CD4-positive, alpha-beta T cell treated with Interleukin-15 for 4 hours (primary cell): Measurements from ENCODE around the gene G3BP2.
A peak's percentile ranks its signal among the peaks of the same experiment; 100 is the strongest.
"Not testable (repeated sequence)": the region's sequence is repeated elsewhere in the genome, so short reads cannot be mapped to it uniquely, and the experiment has no call there.

Experiments used
- DNase-seq: peaks from one replicate; pipeline ENCODE4 v3.0.0-alpha.2; 2020; ENCODE audit warnings: low spot score

Gene G3BP2

GRCh38 chr4:75683482-75684155 is 10.4 kb upstream of the G3BP2 start:
- DNase-seq = no peak

GRCh38 chr4:75679876-75680575 is 6.8 kb upstream of the G3BP2 start:
- no peak for DNase-seq

GRCh38 chr4:75678965-75679364 is 5.8 kb upstream of the G3BP2 start:
- no peak for DNase-seq

GRCh38 chr4:75678473-75678872 is 5.3 kb upstream of the G3BP2 start:
- no peak for DNase-seq

GRCh38 chr4:75675004-75675531 is 1.9 kb upstream of the G3BP2 start:
- DNase-seq = no peak

GRCh38 chr4:75673959-75674328 is 733 bp upstream of the G3BP2 start:
- DNase-seq = no peak

- DNase-seq = peak; percentile 77
Measured at GRCh38 chr4:75672461-75673026, 667 bp downstream of the G3BP2 start.

- DNase-seq = no peak
Measured at GRCh38 chr4:75671802-75672421, 1.3 kb downstream of the G3BP2 start.

GRCh38 chr4:75668596-75668995 is 4.6 kb downstream of the G3BP2 start:
- DNase-seq = no peak

GRCh38 chr4:75667636-75668035 is 5.6 kb downstream of the G3BP2 start:
- not testable (repeated sequence) for DNase-seq

GRCh38 chr4:75666299-75666698 is 6.9 kb downstream of the G3BP2 start:
- peak; percentile 20 for DNase-seq

GRCh38 chr4:75664604-75665003 is 8.6 kb downstream of the G3BP2 start:
- not testable (repeated sequence) for DNase-seq

GRCh38 chr4:75662626-75663025 is 10.6 kb downstream of the G3BP2 start:
- no peak for DNase-seq

- no peak for DNase-seq
Measured at GRCh38 chr4:75660491-75660890, 12.7 kb downstream of the G3BP2 start.

GRCh38 chr4:75659512-75660031 is 13.6 kb downstream of the G3BP2 start:
- DNase-seq = no peak

- no peak for DNase-seq
Measured at GRCh38 chr4:75658876-75659275, 14.3 kb downstream of the G3BP2 start.

GRCh38 chr4:75655562-75655961 is 17.6 kb downstream of the G3BP2 start:
- DNase-seq = peak; percentile 67

GRCh38 chr4:75654905-75655304 is 18.3 kb downstream of the G3BP2 start:
- DNase-seq = peak; percentile 31

GRCh38 chr4:75653845-75654503 is 19.2 kb downstream of the G3BP2 start:
- no peak for DNase-seq

- no peak for DNase-seq
Measured at GRCh38 chr4:75644095-75644494, 29.1 kb downstream of the G3BP2 start.

GRCh38 chr4:75643651-75644050 is 29.6 kb downstream of the G3BP2 start:
- DNase-seq = no peak

GRCh38 chr4:75639124-75639695 is 34.0 kb downstream of the G3BP2 start:
- DNase-seq = no peak
